ENCODE measurements around the gene NIN. TPM values are rescaled to one million over a fixed set of nuclear protein-coding genes. Genes with fewer than 3 reads are reported as not detected.

NIN gene
- total RNA-seq, 1 donor from 2014 or later = 25.2 TPM

- intact Hi-C loops (cut with DNase I) = no loop called here
- Histone ChIP-seq H3K4me3 (no peak overlapping the region), H3K36me3 (peaks cover under 1 to 16% of the 10 kb centered on the region in 2 donors), H3K27ac (peak overlapping the region; percentile 85 to 88), H3K4me1 (peaks cover 2 to 35% of the 10 kb centered on the region in 2 donors), H3K9me3 (no peaks in the 10 kb centered on the region), H3K27me3 (no peaks in the 10 kb centered on the region)
- no peak for DNase-seq (ENCODE audit: low spot score in 2 of 2)
- no peak for TF ChIP-seq CTCF (IDR thresholded peaks at IDR 0.05)
These were observed 62.3 kb downstream of the NIN start for GRCh38 chr14:50768680-50769079.

- Histone ChIP-seq H3K36me3 (peaks cover 18 to 32% of the 10 kb centered on the region in 2 donors), H3K4me1 (peaks cover 2 to 35% of the 10 kb centered on the region in 2 donors), H3K9me3 (no peaks in the 10 kb centered on the region), H3K27me3 (no peaks in the 10 kb centered on the region), H3K27ac (peak overlapping the region; percentile 35 to 51), H3K4me3 (no peak overlapping the region)
- intact Hi-C loops (cut with DNase I) = no loop called here
- peak in 1 of 2 donors; percentile 71 for DNase-seq (ENCODE audit: low spot score in 2 of 2)
- no peak for TF ChIP-seq CTCF (IDR thresholded peaks at IDR 0.05)
These were observed 64.5 kb downstream of the NIN start for GRCh38 chr14:50766338-50766886.

- Histone ChIP-seq H3K4me3 (no peak overlapping the region), H3K27me3 (no peaks in the 10 kb centered on the region), H3K27ac (peak overlapping the region in 1 of 2 donors; percentile 41), H3K9me3 (no peaks in the 10 kb centered on the region), H3K4me1 (peaks cover 0 to 17% of the 10 kb centered on the region in 2 donors), H3K36me3 (peaks cover 24 to 38% of the 10 kb centered on the region in 2 donors)
- intact Hi-C loops (cut with DNase I) = no loop called here
- TF ChIP-seq CTCF (IDR thresholded peaks at IDR 0.05) = no peak
- DNase-seq (ENCODE audit: low spot score in 2 of 2) = no peak
These were observed 67.5 kb downstream of the NIN start for GRCh38 chr14:50763382-50764007.

- DNase-seq (ENCODE audit: low spot score in 2 of 2) = no peak
- Histone ChIP-seq H3K36me3 (peaks cover 24 to 42% of the 10 kb centered on the region in 2 donors), H3K4me3 (no peak overlapping the region), H3K9me3 (no peaks in the 10 kb centered on the region), H3K27me3 (no peaks in the 10 kb centered on the region), H3K4me1 (peaks cover 0 to 18% of the 10 kb centered on the region in 2 donors), H3K27ac (peak overlapping the region in 1 of 2 donors; percentile 41)
- TF ChIP-seq CTCF (IDR thresholded peaks at IDR 0.05) = no peak
- intact Hi-C loops (cut with DNase I) = no loop called here
These were observed 68.0 kb downstream of the NIN start for GRCh38 chr14:50762931-50763300.

GRCh38 chr14:50762001-50762930 is 68.7 kb downstream of the NIN start:
- H3K36me3 ChIP-seq = peaks cover 24 to 42% of the 10 kb centered on the region in 2 donors
- intact Hi-C loops (cut with DNase I) = no loop called here
- H3K27me3 ChIP-seq = no peaks in the 10 kb centered on the region
- H3K4me3 ChIP-seq = no peak overlapping the region
- H3K4me1 ChIP-seq = peaks cover 0 to 18% of the 10 kb centered on the region in 2 donors
- TF ChIP-seq CTCF (IDR thresholded peaks at IDR 0.05) = no peak
- no peak for DNase-seq (ENCODE audit: low spot score in 2 of 2)
- no peak overlapping the region for H3K27ac ChIP-seq
- H3K9me3 ChIP-seq = no peaks in the 10 kb centered on the region

Data from ascending aorta (tissue), 2 donors.